Peyer's patch (tissue), 4 donors: ENCODE measurements around the gene MINDY4. TPM values are rescaled to one million over a fixed set of nuclear protein-coding genes. Genes with fewer than 3 reads are reported as not detected.

Experiments
- DNase-seq, 3 donors: peaks; one replicate each; pipeline ENCODE4 v3.0.0-alpha.2; 2017 to 2019
- H3K27ac ChIP-seq, 4 donors: fragments of 200-600 bp; sonication (generic); one replicate each; pipeline ENCODE4 v1.5.1; 2016 to 2019
- H3K27me3 ChIP-seq, 2 donors: fragments of 200-600 bp; sonication (generic); one replicate each; pipeline ENCODE4 v1.5.1; 2019
- H3K36me3 ChIP-seq, 3 donors: fragments of 200-600 bp; sonication (generic); one replicate each; pipeline ENCODE4 v1.5.1; 2016 to 2019
- H3K4me1 ChIP-seq, 4 donors: fragments of 200-600 bp; sonication (generic); one replicate each; pipeline ENCODE4 v1.5.1; 2016 to 2019
- H3K4me3 ChIP-seq, 4 donors: fragments of 200-600 bp; sonication (generic); 1 replicate in 3 of 4; 2 replicates in 1 of 4; pipeline ENCODE4 v1.5.1; 2016 to 2019; ENCODE audit warnings: mild to moderate bottlenecking in 1 of 4
- H3K9me3 ChIP-seq, 4 donors: fragments of 200-600 bp; sonication (generic); one replicate each; pipeline ENCODE4 v1.5.1; 2016 to 2019; ENCODE audit warnings: mild to moderate bottlenecking in 1 of 4
- CTCF ChIP-seq, 6 experiments: fragments of 450-650 bp in 4 of 6; fragments of 200-600 bp in 2 of 6; sonication (generic) in 1 of 6; IDR thresholded peaks; one replicate each; pipeline ENCODE4 v1.5.1; 2017 to 2019; ENCODE audit warnings: antibody characterized with exemption in 6 of 6, mild to moderate bottlenecking in 3 of 6, moderate library complexity in 1 of 6
- POLR2A ChIP-seq, 2 donors: fragments of 450-650 bp; IDR thresholded peaks; one replicate each; pipeline ENCODE4 v1.5.1; 2017; ENCODE audit warnings: antibody characterized with exemption in 2 of 2, mild to moderate bottlenecking in 2 of 2, moderate library complexity in 2 of 2
- total RNA-seq, 4 donors: library from RNA; depleted of rRNA; stranded (reverse); fragments of >200 nt; gene quantifications; one replicate each; pipeline ENCODE4 v1.1.0, GENCODE V29; 2016

MINDY4 gene
- total RNA-seq, 4 donors from 2014 or later, result 3.9 to 19.8 (median 6.8) TPM

- no peak overlapping the region for H3K27ac ChIP-seq
- no peak for DNase-seq
- H3K4me3 ChIP-seq, result no peak overlapping the region
- H3K9me3 ChIP-seq, result no peaks in the 10 kb centered on the region
- peaks cover 0 to 18% (median 4%) of the 10 kb centered on the region in 4 donors for H3K4me1 ChIP-seq
- no peaks in the 10 kb centered on the region for H3K27me3 ChIP-seq
- TF ChIP-seq POLR2A (IDR thresholded peaks at IDR 0.05) (no peak), CTCF (IDR thresholded peaks at IDR 0.05) (no peak)
- no peaks in the 10 kb centered on the region for H3K36me3 ChIP-seq
Observed at GRCh38 chr7:30934732-30935568, 163.7 kb downstream of the MINDY4 start.

GRCh38 chr7:30935569-30935877 lies 164.3 kb downstream of the MINDY4 start:
- no peak overlapping the region for H3K4me3 ChIP-seq
- no peaks in the 10 kb centered on the region for H3K36me3 ChIP-seq
- TF ChIP-seq CTCF (IDR thresholded peaks at IDR 0.05) (no peak), POLR2A (IDR thresholded peaks at IDR 0.05) (no peak)
- no peaks in the 10 kb centered on the region for H3K27me3 ChIP-seq
- no peak overlapping the region for H3K27ac ChIP-seq
- H3K9me3 ChIP-seq, result no peaks in the 10 kb centered on the region
- DNase-seq, result no peak
- peaks cover 0 to 18% (median 4%) of the 10 kb centered on the region in 4 donors for H3K4me1 ChIP-seq

GRCh38 chr7:30936650-30937245 lies 165.5 kb downstream of the MINDY4 start:
- no peaks in the 10 kb centered on the region for H3K9me3 ChIP-seq
- TF ChIP-seq CTCF (IDR thresholded peaks at IDR 0.05) (no peak), POLR2A (IDR thresholded peaks at IDR 0.05) (no peak)
- H3K4me3 ChIP-seq, result no peak overlapping the region
- peak overlapping the region in 3 of 4 donors; percentile 28 to 71 (median 39) for H3K27ac ChIP-seq
- no peaks in the 10 kb centered on the region for H3K36me3 ChIP-seq
- peaks cover 0 to 18% (median 4%) of the 10 kb centered on the region in 4 donors for H3K4me1 ChIP-seq
- no peaks in the 10 kb centered on the region for H3K27me3 ChIP-seq
- no peak for DNase-seq

- Histone ChIP-seq H3K36me3 (no peaks in the 10 kb centered on the region), H3K27ac (peak overlapping the region in 3 of 4 donors; percentile 28 to 71 (median 47)), H3K4me3 (no peak overlapping the region), H3K27me3 (no peaks in the 10 kb centered on the region), H3K4me1 (peaks cover 0 to 18% (median 4%) of the 10 kb centered on the region in 4 donors), H3K9me3 (no peaks in the 10 kb centered on the region)
- DNase-seq, result peak in 1 of 3 donors; percentile 56
- TF ChIP-seq POLR2A (IDR thresholded peaks at IDR 0.05) (no peak), CTCF (IDR thresholded peaks at IDR 0.05) (no peak)
Observed at GRCh38 chr7:30937416-30937815, 166.2 kb downstream of the MINDY4 start.

- Histone ChIP-seq H3K36me3 (no peaks in the 10 kb centered on the region), H3K27ac (peak overlapping the region in 1 of 4 donors; percentile 47), H3K9me3 (no peaks in the 10 kb centered on the region), H3K27me3 (no peaks in the 10 kb centered on the region), H3K4me3 (peak overlapping the region in 2 of 4 donors; percentile 12 to 15), H3K4me1 (peaks cover 0 to 18% (median 4%) of the 10 kb centered on the region in 4 donors)
- DNase-seq, result peak; percentile 40 to 93 (median 90)
- TF ChIP-seq CTCF (IDR thresholded peaks at IDR 0.05), result peak; percentile 52 to 94 (median 90)
- TF ChIP-seq POLR2A (IDR thresholded peaks at IDR 0.05), result no peak
Observed at GRCh38 chr7:30938435-30939316, 167.5 kb downstream of the MINDY4 start.
